ENCODE data around the gene MYCN.
A peak's percentile ranks its signal among the peaks of the same experiment; 100 is the strongest.
"Not testable (repeated sequence)": the region's sequence is repeated elsewhere in the genome, so short reads cannot be mapped to it uniquely, and the experiment has no call there.

MYCN gene

DNA sequence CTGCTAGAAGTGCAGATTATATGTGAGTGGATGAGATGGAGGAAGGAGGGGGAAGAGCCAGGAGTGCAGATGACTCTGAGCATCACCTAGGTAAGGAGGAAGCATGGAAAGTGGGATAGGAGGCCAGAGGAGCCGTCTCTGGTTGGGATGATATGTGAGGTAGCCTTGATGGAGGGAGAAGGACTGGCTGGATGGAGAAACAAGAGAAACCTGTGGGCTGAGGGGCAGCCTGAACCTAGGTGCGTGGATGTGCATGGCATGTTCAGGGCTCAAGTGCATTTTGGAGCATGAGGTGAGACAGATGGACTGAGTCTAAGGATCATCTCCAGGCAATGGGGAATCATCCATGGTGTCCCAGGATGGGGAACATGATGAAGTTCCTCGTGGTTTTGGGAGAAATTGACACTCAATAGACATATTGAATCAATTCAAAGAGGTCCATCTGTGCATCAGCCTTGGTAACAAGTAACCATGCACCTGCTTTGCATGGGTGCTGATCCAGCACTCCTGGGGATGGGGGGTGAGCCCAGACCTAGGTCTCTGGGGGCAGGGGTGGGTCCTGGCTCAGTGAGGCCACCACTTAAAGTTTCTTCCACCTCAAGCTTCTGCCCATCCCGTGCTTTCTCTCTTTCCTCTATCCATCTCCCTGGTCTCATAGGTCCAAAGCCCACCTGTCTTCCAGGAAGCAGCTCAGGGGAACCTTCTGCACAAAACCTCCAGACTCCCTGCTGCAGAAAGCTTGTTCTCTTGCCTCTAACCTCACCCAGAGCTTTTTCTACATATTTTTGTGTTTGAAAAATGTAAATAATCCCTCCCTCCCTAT is 19.2 kb downstream of the MYCN start:
- DNase-seq = no peak

DNA sequence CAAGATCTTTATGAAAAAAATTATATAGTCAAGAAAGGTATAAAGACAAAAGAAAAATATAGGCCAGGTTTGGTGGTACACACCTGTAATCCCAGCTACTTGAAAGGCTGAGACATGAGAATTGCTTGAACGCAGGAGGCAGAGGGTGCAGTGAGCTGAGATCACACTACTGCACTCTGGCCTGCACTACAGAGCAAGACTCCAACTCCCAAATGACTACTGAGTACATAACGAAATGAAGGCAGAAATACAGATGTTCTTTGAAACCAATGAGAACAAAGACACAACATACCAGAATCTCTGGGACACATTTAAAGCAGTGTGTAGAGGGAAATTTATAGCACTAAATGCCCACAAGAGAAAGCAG is 19.8 kb downstream of the MYCN start:
- DNase-seq = not testable (repeated sequence)

DNA sequence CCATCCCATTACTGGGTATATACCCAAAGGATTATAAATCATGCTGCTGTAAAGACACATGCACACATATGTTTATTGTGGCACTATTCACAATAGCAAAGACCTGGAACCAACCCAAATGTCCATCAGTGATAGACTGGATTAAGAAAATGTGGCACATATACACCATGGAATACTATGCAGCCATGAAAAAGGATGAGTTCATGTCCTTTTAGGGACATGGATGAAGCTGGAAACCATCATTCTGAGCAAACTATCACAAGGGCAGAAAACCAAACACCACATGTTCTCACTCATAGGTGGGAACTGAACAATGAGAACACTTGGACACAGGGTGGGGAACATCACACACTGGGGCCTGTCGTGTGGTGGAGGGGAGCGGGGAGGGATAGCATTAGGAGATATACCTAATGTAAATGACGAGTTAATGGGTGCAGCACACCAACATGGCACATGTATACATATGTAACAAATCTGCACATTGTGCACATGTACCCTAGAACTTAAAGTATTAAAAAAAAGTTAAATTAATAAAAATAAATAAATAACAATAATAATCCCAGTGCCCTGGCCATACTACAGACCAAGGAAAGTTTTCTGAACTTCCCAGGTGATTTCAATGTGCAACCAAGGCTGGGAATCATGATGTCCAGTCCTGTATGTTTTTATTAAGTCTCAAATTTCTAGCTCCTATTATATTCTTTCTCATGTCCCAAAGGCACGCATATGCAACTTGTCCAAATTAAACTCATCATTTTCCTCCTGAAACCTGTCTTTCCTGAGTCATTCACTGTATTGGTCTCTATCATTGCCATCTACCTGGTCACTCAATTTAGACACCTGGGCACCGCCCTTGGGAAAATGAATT is 23.0 kb downstream of the MYCN start:
- DNase-seq = not testable (repeated sequence)

DNA sequence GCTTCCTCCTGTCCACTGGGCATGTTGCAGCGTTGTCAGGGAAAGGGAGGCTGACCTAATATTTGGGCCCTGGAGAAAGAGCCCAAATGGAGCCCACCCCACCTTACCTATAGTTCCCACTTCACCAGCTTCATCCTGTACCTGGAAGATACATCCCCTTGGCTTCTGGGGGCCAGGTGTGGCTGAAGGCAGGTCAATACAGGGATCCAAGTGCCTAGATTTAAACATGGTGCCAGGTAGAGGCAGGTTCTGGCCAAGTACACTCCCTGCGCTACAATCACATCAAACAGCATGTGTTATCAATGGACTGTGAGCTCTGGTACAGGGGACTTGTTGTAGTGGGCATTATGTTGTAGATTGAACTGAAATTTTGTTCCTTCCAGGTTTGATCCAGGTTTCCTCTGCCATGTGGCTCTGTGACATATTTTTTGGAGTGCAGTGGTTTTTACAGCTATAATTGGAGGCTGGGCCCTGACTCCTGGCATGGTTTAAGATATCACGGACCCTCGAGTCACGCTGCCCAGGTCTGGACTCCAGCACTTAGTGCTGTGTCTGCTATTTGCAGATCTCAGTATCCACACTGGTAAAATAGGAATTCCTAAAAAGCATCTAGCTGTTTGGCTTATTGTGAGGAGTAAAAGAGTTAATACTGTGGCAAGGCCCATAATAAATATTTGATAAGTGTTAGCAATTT is 23.8 kb downstream of the MYCN start:
- DNase-seq = no peak

DNA sequence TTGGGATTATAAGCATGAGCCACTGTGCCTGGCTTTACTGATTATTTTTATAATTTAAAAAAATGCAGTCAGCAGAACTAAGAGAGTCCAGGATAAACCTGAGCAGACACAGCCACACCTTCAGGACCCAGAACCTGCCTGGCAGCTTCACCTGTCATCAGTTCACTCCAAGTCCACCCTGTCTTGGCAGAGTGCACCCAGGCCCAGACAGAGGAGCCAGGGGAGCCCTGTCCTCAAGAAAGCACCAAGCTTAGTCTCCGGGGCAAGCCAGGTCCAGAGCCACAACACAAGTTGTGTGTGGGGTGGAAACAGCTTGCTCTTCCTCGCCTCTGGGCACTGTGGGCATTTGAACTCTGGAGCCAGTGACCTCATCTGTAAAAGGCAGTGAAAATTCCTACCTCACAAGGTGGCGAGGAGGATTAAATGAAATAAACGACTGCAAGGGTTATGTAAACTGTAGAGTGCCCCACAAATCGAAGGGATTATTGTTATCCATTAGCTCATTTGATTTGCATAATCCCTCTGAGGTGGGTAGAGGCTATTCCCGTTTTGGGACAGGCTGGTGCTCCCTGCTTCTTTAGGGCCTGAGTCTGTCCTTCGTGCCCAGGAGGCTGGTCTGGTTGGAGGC is 24.7 kb downstream of the MYCN start:
- DNase-seq = no peak

DNA sequence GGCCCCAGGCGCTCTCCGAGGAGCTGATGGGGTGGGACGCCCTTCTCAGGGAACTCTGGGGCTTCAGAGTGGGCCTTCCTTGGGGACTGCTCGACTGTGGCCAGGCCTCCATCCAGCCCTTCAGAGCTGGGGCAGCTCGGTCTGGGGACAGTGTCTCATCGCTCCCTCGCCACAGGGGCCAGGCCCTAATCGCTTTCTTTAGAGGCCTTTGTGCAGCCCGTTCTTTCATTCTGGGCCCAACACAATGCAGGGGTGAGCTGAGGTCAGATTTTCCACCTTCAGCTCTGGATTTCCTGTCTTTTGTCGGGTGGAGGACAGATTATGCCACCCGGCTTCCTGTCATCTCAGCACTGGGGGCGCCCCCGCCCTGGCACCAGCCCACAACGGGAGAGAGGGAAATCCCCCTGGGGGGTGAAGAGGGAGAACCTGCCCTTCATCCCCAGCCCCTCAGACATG is 25.2 kb downstream of the MYCN start:
- peak in 3 of 4 experiments; percentile 20 to 42 (median 32) for DNase-seq

DNA sequence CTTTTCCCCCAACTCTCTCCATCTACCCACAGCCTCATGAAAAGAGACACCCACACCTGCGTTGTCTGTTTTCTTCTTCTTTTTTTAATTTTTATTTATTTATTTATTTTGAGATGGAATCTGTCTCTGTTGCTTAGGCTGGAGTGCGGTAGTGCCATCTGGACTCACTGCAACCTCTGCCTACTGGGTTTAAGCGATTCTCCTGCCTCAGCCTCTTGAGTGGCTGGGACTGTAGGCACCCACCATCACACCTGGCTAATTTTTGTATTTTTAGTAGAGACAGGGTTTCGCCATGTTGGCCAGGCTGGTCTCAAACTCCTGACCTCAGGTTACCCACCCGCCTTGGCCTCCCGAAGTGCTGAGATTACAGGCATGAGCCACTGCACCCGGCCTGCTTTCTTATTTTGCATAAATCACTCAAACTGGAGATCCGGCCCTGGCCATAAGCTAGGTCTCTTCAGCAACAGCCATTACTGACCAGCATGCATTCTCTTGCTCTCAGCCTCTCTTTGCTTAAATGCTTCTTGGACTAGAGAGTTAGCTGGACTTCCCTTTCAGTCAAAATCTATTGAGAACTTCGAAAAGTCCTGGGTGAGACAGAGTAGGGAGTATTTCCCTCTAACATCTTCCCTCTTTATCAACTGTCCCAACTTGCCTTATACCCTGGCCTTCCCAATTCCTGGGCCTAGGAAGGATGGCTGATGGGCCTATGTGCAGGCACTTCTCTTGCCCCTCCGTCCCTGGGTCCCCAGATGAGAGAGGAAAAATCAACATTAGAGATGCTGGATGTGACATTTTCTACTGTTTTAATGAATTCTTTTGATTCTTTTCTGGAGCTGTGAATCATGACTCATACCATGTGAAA is 27.3 kb downstream of the MYCN start:
- DNase-seq = no peak

DNA sequence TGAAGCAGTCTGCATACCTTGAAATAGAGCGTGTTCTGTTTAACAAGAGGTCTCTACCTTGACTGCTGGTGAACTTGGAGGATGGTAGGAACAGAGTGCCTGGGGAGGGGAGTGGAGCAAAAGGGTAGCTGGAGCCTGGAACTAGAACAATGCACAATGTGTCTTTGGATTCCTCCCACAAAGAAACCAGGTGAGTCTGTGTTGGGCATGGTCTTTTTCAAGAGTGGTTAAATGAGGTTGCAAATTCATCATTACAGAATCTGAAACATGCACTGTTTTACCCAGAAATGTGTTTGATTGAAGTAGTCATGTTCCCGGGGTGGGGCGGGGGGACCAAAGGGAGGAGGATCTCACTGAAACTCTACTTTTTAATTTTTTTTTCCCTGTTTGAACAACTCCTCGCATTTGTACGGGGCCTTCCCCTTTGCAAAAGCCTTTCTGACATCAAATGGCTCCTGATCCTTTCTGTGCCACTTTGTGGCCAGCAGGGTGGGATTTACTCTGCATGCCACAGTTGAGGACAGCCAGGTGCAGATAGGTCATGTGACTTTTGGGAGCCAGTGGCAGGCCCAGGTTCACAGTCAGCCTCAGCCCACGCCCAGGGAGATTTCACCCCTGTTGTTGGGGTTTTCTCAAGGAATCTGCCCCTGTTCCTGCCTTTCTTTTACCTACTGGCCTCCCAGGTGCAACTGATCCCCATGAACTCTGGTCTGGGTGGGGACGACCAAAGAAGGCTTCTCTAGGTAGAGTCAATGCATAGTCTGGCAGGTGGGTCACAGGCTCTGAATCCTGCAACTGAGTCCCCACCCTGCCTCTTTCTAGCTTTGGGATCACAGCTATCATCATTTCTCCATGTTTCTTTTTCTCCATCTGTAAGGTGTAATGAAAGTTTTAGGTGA is 28.2 kb downstream of the MYCN start:
- DNase-seq = no peak

DNA sequence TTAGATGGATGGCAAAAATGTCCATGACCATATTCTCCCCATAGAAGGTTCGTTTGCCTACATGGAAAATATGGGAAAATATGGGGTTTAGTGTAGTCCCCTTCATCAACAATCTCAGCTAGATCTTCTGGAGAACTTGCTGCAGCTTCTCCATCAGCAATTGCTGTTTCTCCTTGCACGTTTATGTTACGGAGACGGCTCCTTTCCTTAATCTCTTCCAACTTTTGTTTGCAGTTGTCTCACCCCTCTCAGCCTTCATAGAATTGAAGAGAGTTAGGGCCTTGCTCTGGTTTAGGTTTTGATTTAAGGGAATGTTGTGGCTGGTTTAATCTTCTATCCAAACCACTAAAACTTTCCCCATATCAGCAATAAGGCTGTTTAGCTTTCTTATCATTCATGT is 28.9 kb downstream of the MYCN start:
- no peak for DNase-seq

DNA sequence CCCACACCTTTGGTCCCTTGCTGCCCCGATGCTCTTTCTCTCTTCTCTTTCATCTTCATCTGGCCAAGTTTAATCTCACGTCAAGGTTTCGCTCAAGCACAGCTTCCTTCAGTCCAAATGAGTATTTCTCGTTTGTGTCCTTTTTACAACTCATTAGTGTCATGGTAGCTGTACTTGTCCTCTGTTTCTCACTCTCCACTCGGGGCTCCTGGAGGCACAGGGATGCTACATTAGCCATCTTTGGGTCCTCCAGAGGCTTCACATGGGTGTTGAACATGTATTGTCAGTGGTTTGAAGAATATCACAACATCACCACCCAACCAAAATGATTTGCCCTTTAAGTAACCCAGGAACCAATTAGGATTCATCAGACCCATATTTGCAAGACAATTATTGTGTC is 30.4 kb downstream of the MYCN start:
- no peak for DNase-seq

DNA sequence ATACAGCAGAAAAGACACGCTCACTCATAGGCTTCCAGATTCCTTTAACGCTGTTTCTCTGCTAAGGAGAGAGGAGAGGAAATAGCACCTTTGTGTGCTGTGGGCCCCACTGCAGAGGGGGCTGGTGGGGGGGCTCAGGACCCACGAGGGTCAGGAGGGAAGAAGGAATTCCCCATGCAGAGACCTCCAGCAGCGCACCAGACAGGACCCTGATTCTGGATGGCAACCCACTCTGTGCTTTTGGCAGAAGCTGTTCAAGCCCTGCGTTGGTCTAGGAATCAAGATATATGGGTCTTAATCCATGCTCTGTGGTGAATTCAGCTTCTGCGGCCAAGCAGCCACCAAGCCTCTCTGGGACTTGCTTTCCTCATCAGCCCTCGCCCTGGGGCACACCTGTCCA is 31.0 kb downstream of the MYCN start:
- no peak for DNase-seq

DNA sequence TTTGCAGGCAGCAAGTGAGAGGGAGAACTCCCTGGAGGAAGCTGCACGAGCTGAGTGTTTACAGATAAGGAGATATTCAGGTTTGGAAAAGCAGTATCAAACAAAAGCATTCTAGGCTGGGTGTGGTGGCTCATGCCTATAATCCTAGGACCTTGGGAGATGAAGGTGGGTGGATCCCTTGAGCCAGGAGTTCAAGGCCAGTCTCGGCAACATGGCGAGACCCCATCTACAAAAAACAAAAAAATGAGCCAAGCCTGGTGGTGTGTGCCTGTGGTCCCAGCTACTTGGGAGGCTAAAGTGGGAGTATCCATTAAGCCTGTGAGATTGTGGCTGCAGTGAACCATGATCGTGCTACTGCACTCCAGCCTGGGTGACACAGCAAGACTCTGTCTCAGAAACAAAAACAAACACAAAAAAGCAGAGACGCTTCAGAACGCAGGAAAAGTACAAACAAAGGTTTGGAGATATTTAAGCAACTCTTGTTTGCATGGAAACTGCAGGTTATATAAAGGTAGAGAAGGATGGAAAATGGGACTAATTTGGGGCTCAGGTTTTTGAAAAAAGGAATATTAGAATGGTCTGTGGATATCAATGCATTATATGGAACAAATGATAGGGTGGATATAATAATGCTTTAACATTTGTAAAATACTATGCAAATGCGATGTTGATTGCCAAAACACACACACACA is 31.6 kb downstream of the MYCN start:
- no peak for DNase-seq

DNA sequence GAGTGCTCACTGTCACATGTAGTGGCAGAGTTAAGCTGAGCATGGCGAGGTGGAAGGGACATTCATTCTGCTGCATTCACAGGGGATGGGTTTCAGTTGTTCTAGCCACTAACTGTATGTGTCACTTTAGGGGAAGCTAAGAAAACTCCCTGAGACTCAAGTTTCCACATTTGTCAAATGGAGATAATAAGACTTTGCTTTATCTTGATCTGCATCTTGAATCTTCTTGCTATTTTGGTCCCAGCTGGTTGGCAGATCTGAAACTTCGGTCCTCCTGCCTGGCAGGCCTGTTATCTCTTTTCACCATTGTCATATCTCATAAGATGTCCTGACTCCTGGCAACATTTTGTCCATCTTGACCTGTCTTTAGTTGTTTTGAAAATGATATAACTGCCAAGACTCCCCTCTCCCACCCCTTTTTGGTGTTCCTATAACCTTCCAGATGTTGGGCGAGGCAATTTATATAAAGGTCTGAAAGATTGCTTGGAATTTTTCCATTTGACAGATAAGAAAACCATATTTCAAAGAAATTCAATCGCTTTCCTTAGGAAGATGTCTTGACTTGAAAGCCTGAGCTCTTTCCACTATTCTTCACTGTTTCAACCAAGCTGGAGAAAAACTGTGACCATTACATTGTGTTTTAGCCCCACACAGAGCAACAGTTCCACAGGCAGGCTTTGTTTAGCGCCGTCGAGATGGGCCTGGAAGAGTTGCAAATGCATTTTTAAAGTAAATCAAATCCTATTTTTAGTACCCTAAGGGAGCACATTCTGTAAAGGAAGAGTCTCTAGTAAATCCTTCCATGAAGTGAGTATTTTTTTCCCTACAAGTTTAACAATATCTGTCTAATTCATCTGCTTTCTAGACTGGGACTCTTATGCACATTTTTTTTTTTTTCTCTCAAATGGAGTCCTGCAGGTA is 33.4 kb downstream of the MYCN start:
- DNase-seq = no peak

DNA sequence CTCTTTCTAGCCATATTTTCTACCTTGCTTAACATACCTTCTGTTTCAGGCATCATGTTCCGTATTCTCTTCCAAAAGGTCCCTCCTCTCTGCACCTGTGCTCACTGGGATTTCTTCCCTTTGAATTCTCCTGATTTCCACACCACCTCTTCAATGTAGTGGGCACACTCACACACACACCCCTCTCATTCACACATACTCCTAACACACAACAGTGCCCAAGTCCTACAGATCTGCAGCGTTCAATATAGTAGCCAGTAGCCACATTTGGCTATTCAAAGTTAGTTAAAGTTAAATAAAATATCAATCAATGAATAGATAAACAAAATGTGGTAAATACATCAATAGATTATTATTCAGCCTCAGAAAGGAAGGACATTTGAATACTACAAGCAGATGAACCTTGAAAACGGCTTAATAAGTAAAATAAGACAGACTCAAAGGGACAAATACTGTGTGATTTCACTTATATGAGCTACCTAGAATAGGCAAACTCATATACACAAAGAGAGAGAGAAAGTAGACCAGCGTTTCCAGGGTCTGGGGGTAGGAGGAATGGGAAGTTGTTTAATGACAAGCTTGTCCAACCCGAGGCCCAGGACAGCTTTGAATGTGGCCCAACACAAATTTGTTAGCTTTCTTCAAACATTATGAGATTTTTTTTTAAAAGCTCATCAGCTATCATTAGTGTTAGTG is 34.4 kb downstream of the MYCN start:
- no peak for DNase-seq

DNA sequence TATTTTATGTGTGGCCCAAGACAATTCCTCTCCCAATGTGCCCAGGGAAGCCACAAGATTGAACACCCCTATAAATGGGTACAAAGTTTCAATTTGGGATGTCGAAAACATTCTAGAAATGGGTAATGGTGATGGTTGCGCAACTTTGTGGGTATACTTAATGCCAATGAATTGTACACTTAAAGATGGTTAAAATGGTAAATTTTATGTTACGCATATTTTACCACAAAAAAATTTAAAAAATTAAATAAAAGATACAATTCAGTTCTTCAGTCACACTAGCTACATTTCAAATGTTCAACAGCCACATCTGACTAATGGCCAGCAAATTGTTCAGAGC is 34.9 kb downstream of the MYCN start:
- DNase-seq = peak in 1 of 4 experiments; percentile 11

DNA sequence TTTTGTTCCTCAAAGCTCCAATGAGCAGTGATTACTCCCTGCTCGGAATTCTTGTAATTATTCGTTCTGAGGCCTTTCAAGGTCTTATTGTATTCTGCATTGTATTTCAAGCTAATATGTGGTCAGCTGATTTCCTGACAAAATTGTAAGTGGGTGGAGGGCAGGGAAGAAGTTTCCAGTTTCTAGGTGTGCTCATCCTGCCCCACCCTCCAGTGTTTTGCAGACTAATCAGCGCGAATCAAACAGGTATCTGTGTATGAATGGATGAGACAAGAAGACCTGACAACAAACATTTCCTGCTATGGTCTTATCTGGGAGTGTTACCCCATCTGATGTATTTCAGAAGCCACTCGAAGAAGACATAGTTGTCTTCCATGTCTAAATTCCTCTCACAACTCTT is 35.3 kb downstream of the MYCN start:
- DNase-seq = no peak

DNA sequence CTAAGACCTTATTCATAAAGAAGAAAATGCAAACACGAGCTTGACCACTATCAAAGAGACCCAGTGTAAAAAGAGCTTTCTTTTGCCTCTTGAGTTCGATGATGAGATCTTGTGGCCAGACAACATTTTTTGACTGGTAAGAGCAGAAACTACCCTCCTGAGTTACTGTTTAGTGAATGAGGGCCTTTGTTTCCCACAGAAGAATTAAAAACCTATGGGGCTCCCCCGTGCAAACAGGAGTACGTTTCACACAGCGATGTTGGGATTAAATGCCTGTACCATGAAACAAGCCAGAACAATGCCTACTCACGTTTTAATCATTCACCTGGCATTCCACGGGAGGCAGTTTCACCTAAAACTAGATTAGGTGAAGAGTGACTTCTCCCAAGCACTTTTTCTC is 36.0 kb downstream of the MYCN start:
- DNase-seq = no peak

DNA sequence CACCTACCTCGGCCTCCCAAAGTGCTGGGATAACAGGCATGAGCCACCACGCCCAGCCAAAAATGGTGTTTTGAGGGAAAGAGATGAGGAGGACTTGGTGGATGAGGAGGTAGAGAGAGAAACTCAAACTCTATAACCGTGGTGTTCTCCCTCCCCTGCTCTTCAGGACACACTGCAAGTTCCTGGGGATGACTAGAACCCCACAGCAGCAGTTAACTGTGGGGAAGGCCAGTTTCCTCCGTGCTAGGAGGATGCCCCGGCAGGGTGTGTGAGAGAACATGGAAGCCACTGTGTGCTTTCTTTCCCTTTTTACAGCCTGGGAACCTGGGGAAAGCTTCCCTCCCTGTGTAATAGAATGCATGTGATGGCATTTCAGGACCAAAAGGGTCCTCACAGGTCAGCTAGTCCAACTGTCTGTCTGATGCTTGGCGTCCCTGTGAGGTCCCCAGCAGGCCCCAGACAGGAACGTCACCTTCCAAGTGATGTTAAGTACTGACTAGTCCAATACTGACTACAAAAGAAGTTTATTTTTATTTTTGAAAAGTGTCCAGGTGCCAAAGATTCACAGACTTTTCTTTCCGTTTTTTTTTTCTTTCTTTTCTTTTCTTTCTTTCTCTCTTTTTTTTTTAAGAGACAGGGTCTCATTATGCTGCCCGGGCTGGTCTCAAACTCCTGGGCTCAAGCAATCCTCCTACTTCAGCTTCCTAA is 38.9 kb downstream of the MYCN start:
- no peak for DNase-seq
